Endothelial cell (in vitro differentiated cells): ENCODE results near the gene DNAH6. TPM values are rescaled to one million over a fixed set of nuclear protein-coding genes. Genes with fewer than 3 reads are reported as not detected.

Experiments used
- DNase-seq: peaks from one replicate; pipeline ENCODE4 v3.0.0; 2021; ENCODE audit warnings: low spot score
- H3K27ac Mint-ChIP-seq: one replicate; pipeline ENCODE4 v1.8.0; 2021; ENCODE audit warnings: mixed read lengths, inconsistent platforms; ENCODE audit not compliant: unreplicated experiment
- H3K27me3 Mint-ChIP-seq: one replicate; pipeline ENCODE4 v1.8.0; 2021; ENCODE audit warnings: mild to moderate bottlenecking, moderate library complexity, mixed read lengths, inconsistent platforms; ENCODE audit not compliant: unreplicated experiment
- H3K36me3 Mint-ChIP-seq: one replicate; pipeline ENCODE4 v1.8.0; 2021; ENCODE audit warnings: mild to moderate bottlenecking, low read depth, mixed read lengths, inconsistent platforms; ENCODE audit not compliant: unreplicated experiment
- H3K4me1 Mint-ChIP-seq: one replicate; pipeline ENCODE4 v1.8.0; 2021; ENCODE audit warnings: mild to moderate bottlenecking, mixed read lengths, inconsistent platforms; ENCODE audit not compliant: unreplicated experiment
- H3K4me3 Mint-ChIP-seq: one replicate; pipeline ENCODE4 v1.8.0; 2021; ENCODE audit warnings: mild to moderate bottlenecking, mixed read lengths, inconsistent platforms; ENCODE audit not compliant: unreplicated experiment
- H3K9me3 Mint-ChIP-seq: one replicate; pipeline ENCODE4 v1.8.0; 2021; ENCODE audit warnings: mixed read lengths, inconsistent platforms; ENCODE audit not compliant: unreplicated experiment
- total RNA-seq: library from RNA; stranded (reverse); fragmentation: NEBNext Ultra II Directional; extraction: Animal tissue kit (Norgen Biotek cat#: 25700); gene quantifications from one replicate; pipeline ENCODE4 v1.2.1, GENCODE V29; 2021; ENCODE audit not compliant: unreplicated experiment
- TF ChIP-seq, protein P1 (sequence below): fragments of 200-600 bp; sonication (generic); IDR thresholded peaks from one replicate; pipeline ENCODE4 v1.5.0; 2021; ENCODE audit warnings: antibody characterized with exemption; ENCODE audit not compliant: unreplicated experiment

The DNAH6 gene
- total RNA-seq, 1 donor from 2014 or later, result 7.8 TPM

- DNase-seq, result no peak
- no peaks in the 10 kb centered on the region for H3K9me3 Mint-ChIP-seq
- no peak overlapping the region for H3K27ac Mint-ChIP-seq
- H3K27me3 Mint-ChIP-seq, result no peaks in the 10 kb centered on the region
- H3K4me1 Mint-ChIP-seq, result peaks cover 7% of the 10 kb centered on the region
- TF ChIP-seq, protein P1, sequence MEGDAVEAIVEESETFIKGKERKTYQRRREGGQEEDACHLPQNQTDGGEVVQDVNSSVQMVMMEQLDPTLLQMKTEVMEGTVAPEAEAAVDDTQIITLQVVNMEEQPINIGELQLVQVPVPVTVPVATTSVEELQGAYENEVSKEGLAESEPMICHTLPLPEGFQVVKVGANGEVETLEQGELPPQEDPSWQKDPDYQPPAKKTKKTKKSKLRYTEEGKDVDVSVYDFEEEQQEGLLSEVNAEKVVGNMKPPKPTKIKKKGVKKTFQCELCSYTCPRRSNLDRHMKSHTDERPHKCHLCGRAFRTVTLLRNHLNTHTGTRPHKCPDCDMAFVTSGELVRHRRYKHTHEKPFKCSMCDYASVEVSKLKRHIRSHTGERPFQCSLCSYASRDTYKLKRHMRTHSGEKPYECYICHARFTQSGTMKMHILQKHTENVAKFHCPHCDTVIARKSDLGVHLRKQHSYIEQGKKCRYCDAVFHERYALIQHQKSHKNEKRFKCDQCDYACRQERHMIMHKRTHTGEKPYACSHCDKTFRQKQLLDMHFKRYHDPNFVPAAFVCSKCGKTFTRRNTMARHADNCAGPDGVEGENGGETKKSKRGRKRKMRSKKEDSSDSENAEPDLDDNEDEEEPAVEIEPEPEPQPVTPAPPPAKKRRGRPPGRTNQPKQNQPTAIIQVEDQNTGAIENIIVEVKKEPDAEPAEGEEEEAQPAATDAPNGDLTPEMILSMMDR, result no peak
- H3K36me3 Mint-ChIP-seq, result peaks cover 7% of the 10 kb centered on the region
- H3K4me3 Mint-ChIP-seq, result no peak overlapping the region
Measured at GRCh38 chr2:84676295-84676694, 160.0 kb downstream of the DNAH6 start.

GRCh38 chr2:84678214-84678613 lies 161.9 kb downstream of the DNAH6 start:
- Mint-ChIP-seq H3K36me3 (peaks cover 18% of the 10 kb centered on the region), H3K4me1 (peaks cover 7% of the 10 kb centered on the region), H3K27ac (no peak overlapping the region), H3K4me3 (no peak overlapping the region), H3K9me3 (peaks cover 5% of the 10 kb centered on the region), H3K27me3 (peaks cover 3% of the 10 kb centered on the region)
- TF ChIP-seq, protein P1, result no peak
- no peak for DNase-seq

GRCh38 chr2:84686783-84687476 lies 170.6 kb downstream of the DNAH6 start:
- H3K4me1 Mint-ChIP-seq, result no peaks in the 10 kb centered on the region
- TF ChIP-seq, protein P1, result no peak
- H3K4me3 Mint-ChIP-seq, result no peak overlapping the region
- peaks cover 3% of the 10 kb centered on the region for H3K27me3 Mint-ChIP-seq
- peaks cover 11% of the 10 kb centered on the region for H3K36me3 Mint-ChIP-seq
- H3K9me3 Mint-ChIP-seq, result peaks cover 5% of the 10 kb centered on the region
- no peak overlapping the region for H3K27ac Mint-ChIP-seq
- no peak for DNase-seq

DNA sequence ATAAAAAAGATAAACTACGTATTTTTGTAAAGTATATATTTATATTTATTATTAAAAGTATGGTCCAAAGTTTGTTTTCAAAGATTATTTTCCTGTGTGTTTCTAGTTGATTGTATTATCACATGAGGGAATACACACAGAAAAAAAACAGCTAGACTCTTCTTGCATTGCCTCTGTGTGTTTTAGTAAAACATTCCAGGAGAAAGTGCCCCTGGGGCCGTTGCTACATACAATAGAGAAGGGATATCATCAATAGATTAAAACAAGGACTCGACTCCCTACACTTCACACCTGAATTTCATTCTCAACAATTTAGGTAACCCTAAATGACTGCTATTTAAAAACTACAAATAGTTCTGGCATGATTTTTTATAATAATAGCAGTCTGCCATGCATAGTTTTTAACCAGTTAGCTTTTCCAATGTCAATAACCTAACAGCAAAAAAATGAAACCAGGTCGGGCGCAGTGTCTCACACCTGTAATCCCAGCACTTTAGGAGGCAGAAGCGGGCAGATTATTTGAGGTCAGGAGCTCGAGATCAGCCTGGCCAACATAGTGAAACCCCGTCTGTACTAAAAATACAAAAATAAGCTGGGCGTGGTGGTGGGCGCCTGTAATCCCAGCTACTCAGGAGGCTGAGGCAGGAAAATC lies 171.3 kb downstream of the DNAH6 start:
- Mint-ChIP-seq H3K27ac (no peak overlapping the region), H3K36me3 (peaks cover 6% of the 10 kb centered on the region), H3K9me3 (peaks cover 5% of the 10 kb centered on the region), H3K4me3 (no peak overlapping the region), H3K27me3 (peaks cover 2% of the 10 kb centered on the region), H3K4me1 (no peaks in the 10 kb centered on the region)
- TF ChIP-seq, protein P1, result no peak
- no peak for DNase-seq

GRCh38 chr2:84690225-84690624 lies 173.9 kb downstream of the DNAH6 start:
- H3K36me3 Mint-ChIP-seq, result no peaks in the 10 kb centered on the region
- TF ChIP-seq, protein P1, result no peak
- no peaks in the 10 kb centered on the region for H3K9me3 Mint-ChIP-seq
- H3K27me3 Mint-ChIP-seq, result no peaks in the 10 kb centered on the region
- H3K4me1 Mint-ChIP-seq, result peaks cover 4% of the 10 kb centered on the region
- no peak overlapping the region for H3K27ac Mint-ChIP-seq
- H3K4me3 Mint-ChIP-seq, result no peak overlapping the region
- no peak for DNase-seq
